Keratinocyte (primary cell): Measurements from ENCODE around the gene ZSCAN1.

Experiments
- EZH2 ChIP-seq: IDR thresholded peaks from one replicate; pipeline ENCODE4 v1.6.1; 2012; ENCODE audit warnings: inconsistent platforms, mild to moderate bottlenecking, low read length, moderate library complexity
- TF ChIP-seq, protein P1 (sequence below), 3 experiments: IDR thresholded peaks in 1 of 3; conservative IDR thresholded peaks in 1 of 3; optimal IDR thresholded peaks in 1 of 3; 2 replicates in 2 of 3; 3 replicates in 1 of 3; pipeline versions ENCODE3 to v1.5.1; 2011; ENCODE audit warnings: low read length in 3 of 3, mild to moderate bottlenecking in 3 of 3, moderate library complexity in 2 of 3, control low read depth in 1 of 3, inconsistent platforms in 1 of 3; ENCODE audit not compliant: insufficient read depth in 2 of 3; ENCODE audit errors: extremely low read depth in 1 of 3

DNA sequence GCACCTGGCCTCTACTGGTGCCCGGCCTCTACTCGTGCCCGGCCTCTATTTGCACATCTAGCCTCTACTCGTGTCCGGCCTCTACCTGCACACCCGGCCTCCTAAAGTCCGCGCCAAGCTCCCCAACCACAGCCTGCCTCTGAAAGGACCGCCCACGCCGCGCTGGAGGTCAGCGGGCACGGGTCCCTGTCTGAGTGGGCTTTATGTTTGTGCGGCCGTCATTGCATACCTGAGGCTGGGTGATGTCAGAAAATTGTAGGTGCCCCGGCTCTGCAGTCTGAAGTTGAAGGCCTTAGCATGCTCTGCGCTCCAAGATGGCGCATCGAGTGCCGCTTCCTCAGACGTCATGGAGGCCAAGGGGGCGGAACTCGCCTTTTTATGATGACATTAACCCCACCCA, 26.4 kb downstream of the ZSCAN1 start:
- TF ChIP-seq, protein P1, sequence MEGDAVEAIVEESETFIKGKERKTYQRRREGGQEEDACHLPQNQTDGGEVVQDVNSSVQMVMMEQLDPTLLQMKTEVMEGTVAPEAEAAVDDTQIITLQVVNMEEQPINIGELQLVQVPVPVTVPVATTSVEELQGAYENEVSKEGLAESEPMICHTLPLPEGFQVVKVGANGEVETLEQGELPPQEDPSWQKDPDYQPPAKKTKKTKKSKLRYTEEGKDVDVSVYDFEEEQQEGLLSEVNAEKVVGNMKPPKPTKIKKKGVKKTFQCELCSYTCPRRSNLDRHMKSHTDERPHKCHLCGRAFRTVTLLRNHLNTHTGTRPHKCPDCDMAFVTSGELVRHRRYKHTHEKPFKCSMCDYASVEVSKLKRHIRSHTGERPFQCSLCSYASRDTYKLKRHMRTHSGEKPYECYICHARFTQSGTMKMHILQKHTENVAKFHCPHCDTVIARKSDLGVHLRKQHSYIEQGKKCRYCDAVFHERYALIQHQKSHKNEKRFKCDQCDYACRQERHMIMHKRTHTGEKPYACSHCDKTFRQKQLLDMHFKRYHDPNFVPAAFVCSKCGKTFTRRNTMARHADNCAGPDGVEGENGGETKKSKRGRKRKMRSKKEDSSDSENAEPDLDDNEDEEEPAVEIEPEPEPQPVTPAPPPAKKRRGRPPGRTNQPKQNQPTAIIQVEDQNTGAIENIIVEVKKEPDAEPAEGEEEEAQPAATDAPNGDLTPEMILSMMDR (optimal IDR thresholded peaks at IDR 0.05 in 1 of 3, IDR thresholded peaks at IDR 0.05 in 1 of 3, conservative IDR thresholded peaks at IDR 0.05 in 1 of 3; ENCODE audit: extremely low read depth in 1 of 3, insufficient read depth in 2 of 3, low read length in 3 of 3), result no peak
- no peak for TF ChIP-seq EZH2
